IPS-11a (cell line): Measurements from ENCODE around the gene CNTNAP4.

ENCODE experiments used
- H3K4me3 ChIP-seq: one replicate; pipeline ENCODE4 v1.5.1; 2013; ENCODE audit warnings: low read depth, low read length, control low read depth

Gene CNTNAP4

DNA sequence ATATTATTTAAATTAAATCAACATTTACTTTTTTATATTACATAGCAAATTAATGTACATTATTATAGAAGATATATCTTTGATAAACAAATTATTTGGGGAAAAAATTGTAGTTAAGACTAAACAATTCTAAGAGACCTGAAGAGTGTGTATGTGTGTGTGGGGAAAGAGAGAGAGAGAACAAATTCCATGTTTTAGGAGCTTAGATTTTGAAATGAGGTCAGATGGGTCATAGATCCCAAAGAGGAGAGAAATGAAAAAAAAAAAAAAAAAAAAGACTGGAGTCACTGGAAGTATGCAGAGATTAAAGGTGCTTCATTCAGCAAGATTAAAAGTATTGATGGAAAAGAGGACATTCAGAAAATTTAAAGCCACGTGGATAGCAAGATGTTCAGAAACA is 206.8 kb downstream of the CNTNAP4 start:
- no peak overlapping the region for H3K4me3 ChIP-seq

DNA sequence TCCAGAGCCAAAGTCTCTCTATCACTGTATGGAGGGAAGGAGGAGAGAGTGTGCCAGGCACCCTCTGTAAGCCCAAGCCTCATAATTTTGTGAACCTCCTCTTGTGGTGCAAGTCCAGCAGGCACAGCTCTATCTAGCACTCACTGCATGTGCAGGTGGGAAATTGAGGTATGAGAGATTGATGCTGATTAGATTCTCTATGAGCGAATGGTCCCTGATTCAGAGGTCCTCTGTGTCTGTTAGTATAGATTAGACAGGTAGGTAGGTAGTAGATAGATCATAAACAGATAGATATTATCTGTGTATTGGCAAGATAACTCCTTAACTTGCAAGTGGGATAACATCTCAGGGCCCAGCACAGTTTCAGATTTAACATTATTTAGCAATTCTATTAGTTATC is 209.5 kb downstream of the CNTNAP4 start:
- no peak overlapping the region for H3K4me3 ChIP-seq

DNA sequence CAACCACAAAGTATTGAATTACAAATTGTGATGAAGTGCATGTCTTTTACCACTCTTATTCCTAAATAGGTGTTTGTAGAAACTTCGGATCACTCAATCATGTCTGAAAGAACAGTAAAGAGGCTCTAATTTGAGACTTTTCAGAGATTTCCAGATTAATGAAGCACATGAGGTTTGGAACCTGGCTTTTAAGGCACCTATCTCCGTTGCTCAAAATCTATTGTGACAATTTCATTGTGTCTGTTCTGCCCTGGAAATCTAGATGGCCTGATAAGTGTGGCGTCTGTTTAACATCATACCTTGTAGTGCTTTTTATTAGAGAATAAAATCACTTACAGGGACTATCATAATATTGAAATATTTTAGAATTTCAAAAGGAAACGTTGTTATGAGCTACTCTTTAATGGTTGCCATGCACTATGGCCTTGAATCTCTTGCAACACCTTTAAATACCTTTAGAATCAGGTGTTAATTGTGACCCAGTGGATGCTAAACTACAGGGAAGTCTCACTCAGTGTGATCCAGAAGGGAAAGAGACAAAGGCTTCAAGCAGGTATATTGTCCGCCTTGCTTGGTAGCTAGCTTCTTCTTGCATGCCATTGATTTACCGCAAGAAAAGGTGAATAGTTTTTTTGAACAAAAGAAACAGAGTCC is 210.3 kb downstream of the CNTNAP4 start:
- H3K4me3 ChIP-seq, result no peak overlapping the region

DNA sequence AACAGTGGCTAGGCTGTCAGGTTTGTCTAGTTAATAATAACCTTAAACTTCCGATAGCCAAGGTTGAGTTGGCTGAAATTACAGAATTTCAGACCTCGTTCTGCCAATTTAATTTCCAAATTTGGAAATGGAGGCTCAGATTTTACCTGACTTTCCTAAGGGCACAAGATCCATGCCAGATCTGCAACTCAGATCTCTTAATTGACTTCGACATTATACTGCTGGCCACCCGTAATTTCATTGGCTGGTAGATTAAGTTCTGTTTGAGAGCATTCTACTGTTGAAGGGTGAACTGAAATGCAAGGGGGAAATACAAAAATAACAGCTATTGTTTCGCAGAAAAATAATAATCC is 210.8 kb downstream of the CNTNAP4 start:
- H3K4me3 ChIP-seq, result no peak overlapping the region

DNA sequence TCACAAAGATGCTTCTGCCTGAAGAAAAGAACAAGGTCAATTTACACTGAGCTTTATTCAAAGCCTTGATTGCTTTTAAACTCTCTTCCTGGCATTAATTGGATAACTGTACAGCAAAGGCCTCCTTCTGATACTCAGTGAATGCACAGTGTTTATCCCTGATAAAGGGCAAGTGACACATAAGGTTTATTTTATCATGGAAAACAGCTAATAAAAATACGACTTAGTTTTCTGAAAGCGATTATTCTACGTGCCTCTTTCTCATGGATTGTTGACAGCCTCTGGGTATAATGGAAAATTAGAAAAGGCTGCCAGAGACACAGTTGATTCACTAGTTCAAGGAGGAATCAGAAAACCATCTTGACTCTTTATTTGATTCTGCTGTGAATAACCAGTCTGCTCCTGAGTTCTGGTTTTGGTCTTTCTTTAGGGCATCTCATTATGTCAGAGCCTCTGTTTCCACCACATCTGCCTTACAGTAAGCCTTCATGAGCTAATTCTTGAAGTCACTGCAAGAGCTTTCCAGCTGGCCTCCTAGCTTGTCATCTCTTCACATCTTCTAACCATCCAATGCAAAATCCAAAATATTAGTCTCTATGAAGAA is 212.9 kb downstream of the CNTNAP4 start:
- no peak overlapping the region for H3K4me3 ChIP-seq

DNA sequence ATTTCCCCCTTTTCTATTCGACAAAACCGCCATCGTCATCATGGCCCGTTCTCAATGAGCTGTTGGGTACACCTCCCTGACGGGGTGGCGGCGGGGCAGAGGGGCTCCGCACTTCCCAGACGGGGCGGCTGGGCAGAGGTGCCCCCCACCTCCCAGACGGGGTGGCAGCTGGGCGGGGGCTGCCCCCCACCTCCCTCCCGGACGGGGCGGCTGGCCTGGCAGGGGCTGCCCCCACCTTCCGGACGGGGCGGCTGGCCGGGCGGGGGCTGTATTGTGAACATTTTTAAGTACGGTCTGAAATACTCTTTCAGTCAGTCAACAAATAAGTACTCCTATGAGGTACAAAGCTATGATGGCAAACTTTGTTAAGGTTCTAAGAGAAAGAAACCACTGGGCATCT is 222.8 kb downstream of the CNTNAP4 start:
- H3K4me3 ChIP-seq, result no peak overlapping the region

DNA sequence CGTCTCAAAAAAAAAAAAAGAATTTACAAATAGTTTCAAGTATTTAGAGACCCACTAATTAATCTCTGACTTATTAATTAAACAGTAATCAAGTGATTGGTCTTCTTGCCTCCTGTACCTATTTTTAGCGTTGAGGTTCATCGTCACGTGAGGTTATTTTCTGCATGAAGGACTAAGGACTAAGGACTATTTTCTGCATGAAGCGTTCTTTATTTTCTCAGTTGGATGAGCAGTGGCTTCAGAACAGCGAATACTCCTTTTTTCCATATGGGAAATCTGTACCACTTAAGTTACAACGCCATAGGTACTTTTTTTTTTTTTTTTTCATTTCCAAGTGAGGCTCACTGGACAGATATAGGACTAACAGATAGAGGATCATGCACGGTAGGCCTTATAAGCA is 224.9 kb downstream of the CNTNAP4 start:
- H3K4me3 ChIP-seq, result no peak overlapping the region

DNA sequence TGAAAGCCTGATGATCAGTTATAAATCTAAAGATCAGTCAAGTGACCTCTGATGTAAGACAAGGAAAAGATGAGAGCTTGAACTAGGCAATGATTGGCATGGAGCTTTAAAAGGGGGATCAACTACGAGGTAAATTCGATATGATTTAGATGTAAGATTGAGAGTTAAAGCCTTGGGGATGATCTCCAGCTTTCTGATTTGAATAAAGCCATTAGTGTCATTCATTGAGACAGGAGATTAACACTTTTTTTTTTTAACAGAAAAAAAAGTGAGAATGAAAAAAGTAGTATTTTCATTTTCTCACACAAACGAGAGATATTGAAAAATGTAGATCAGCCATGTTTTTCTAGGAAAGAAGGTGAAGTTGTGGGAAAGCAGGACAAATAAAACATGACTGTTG is 225.4 kb downstream of the CNTNAP4 start:
- no peak overlapping the region for H3K4me3 ChIP-seq

DNA sequence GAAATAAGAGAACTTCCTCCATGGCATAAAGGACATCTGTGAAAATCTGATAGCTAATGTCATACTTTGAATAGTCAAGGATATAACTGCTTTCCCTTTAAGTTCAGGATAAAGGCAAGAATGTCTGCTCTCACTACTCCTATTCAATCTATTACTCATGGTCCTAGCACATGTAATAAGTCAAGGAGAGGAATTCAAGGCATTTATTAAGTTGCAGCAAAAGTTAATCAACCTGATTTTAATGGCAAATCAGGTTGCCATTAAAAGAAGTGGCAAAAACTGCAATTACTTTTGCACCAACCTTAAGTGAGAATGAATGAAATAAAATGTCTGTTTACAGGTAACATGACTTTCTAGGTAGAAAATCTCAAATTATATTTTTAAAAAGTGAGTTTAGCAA is 225.9 kb downstream of the CNTNAP4 start:
- no peak overlapping the region for H3K4me3 ChIP-seq

DNA sequence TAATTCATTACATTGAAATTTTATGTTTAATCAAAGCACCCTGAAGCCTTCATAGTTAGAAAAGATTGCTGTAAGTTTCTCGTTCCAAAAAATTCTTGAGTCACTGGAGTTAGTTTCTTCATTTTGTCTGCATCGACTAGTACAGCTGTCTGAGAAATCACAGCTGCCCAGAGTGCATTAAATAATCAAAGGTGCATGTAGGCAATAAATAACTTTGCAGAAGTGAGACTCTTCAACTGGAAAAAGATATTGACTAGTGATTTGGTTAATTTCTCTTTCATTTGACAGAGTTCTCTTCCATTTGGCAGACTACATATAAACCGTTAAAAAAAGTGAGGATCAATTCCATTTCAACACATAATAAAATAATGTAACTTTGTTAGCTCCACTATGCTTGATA is 234.0 kb downstream of the CNTNAP4 start:
- no peak overlapping the region for H3K4me3 ChIP-seq

DNA sequence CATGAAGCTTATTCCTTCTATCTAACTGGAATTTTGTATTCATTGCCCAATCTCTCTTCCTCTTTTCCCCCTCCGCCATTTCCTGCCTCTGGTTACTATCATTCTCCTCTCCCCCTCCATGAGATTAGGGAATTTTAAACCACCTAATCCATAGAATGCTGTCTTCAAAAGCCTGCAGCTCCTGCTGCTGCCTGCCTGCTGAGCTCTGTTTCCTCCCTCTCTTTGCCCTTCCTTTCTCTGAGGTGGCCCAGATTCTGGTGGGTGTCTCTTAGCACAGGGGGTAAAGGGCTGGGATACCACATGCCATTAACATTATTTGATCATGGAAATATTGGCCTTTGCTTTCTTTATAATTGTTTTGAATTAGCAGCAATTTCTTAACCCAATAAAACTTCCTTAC is 241.6 kb downstream of the CNTNAP4 start:
- H3K4me3 ChIP-seq, result no peak overlapping the region

DNA sequence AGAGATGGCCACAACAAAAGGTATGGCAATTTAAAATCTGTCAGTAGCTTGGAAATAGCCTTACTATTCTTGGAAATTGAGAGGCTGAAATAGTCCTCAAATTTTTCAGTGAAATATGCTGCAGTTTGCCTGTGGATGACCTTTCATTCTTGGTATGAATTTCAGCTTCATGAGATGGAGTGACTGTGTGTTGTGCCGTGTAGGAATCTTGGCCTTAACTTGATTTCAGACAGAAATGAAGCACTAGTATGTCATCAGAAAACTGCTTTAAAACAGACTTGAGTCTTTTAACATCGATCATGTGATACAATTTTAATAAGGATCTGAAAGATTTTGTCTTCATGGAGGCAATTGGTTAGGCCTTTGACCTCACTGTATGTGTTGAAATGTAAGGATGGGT is 247.2 kb downstream of the CNTNAP4 start:
- H3K4me3 ChIP-seq, result no peak overlapping the region

DNA sequence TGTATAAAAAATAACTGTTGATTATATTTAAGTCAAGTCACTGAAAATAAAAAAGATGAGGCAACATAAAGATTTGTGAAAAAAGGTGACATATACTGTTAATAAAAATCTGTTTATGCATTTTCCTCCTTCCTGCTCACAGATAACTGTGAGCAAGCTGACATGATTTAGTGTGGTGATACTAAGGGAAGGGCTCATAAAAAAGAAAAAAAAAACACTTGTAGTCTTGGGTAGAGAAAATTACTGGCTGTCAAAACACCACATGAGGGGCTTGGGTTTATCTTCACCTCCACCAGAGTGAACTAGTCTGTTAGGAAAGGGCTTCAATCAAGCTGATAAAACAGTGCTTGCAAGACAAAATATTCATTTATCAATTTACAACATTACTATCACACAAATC is 247.6 kb downstream of the CNTNAP4 start:
- no peak overlapping the region for H3K4me3 ChIP-seq

DNA sequence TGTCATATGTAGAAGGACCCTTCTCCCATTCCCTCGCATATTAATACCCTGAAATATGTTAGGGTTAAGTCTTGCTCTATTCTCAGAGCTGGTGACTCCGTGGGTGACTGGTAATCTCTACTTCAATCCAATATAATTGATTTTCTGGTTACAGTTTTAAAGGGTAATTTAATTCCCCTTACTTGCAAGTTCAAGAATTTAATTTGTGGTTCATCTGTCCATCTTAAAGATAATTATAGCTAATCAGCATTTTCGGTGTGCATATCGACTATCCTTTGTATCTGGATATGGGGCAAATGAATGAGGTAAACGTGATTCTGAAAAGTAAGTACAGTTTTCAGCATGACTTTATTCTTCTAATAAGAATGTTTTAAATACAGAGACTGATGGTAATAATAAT is 250.0 kb downstream of the CNTNAP4 start:
- H3K4me3 ChIP-seq, result no peak overlapping the region

DNA sequence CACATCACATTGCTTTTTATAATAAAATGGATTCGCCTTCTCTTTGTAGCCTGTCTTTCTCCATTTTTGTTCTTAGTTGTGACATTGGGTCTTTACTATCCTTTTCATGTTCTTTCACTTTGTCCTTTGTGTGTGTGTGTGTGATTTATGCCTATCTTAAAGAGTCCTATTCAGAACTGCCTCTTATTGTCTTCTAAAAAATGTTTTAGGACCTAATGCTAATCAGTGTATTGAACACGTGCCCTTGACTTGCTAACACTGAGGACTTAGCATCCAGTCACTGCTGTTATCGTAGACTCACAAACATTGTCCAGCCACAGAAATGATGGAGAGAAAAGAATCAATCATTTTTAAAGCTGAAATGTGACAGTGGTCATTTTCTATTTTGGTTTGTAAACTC is 251.9 kb downstream of the CNTNAP4 start:
- no peak overlapping the region for H3K4me3 ChIP-seq

DNA sequence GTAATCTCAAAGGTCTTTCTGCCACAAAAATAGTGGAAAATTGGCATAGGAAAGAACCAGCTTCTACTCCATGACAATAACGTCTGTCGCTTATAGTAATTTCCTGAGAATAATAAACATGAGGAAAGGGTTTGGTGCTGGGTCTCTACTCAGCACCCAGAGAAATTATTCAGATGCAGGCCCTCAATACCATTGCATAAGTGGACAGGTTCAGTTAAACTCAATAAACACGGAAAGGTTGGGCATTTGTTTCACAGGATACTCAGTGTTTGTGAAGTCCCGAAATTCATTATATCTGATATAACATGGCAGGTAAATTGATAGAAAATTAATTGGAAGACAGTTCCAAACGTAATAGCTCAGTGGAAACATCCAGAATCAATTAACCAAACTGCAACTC is 254.0 kb downstream of the CNTNAP4 start:
- H3K4me3 ChIP-seq, result no peak overlapping the region

DNA sequence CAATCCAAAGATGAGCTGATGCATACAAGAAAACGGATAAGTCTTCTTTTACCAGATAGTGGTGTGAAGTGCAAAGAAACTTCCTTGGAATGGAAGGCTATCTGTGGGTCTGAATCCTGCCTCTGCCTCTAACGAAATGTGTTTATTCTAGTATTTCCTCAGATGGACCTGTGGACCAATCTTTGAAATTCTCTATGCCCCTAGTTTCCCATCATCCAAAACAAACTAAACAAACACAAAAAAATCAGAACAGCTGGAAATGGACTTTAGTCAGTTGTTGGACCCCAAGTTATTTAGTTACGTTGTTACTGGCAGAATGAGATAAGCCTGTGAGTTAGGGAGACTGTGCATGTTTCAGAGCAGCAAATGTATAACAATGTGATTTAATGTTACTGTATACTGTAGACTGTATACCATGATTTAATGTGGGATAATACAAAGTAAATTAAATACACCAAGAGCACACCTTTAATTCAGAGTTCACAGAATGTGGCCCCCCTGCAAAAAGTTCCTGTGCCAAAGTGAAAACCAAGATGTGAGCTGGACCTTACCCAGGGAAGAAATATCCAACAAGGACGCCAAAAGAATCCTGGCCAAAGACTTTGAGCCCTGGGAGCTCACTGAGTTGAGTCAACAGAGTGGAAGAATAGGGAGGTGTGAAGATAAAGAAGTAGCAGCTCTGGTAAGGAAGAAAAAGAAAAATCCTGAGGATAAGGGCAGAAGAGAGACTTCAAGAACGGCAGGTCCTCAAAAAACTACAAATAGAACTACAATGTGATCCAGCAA is 255.2 kb downstream of the CNTNAP4 start:
- no peak overlapping the region for H3K4me3 ChIP-seq

DNA sequence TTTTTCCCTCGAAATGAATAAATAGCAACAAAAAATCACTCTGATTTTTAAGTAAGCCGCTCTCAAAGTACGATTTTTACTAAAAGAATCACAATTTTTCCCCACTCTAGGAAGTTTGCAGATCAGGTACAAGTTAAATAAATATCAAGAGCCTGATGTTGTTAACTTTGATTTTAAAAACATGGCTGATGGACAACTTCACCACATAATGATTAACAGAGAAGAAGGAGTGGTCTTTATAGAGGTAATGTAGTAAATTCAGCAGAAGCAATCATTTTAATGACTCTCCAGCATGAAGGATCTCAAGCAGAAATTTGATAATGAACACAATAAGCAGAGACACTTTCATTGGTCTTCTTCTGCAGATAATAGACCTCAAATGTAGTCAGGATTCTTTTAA is 262.4 kb downstream of the CNTNAP4 start:
- no peak overlapping the region for H3K4me3 ChIP-seq

DNA sequence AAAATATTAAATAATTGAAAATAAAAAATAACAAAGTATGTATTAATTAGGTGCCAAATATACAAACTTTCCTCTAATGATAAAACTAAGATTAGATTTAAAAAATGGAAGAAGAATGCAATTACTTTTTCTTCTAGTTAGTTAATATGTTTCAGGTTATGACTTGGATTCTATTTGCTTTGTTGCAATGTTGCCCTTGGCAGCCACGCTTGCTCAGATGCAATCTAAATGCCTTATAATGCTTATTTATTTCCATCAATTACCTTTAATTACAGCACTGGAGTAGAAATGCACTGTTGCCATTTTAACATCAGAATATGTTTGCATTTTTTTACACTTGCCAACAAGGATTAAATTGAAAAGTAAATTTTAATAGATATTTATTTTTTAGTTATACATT is 263.9 kb downstream of the CNTNAP4 start:
- no peak overlapping the region for H3K4me3 ChIP-seq

DNA sequence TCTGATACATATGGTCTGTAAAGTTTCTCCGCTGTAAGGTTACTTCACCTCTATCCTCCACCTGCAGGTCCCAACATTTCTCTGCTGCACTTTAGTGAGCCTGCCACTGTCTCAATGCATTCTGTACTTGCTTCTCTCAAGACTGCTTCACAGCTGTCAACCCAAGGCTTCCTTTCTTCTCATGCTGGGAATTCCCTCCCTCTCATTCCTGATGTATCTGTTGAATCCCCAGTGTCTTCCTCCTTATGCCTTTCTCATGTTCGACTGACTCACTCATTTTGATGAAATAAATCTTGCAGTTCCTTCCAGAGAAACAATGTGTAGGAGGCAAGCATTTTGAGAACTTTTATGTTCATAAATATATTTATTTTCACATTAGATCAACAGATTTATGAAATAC is 288.3 kb downstream of the CNTNAP4 start:
- H3K4me3 ChIP-seq, result no peak overlapping the region

DNA sequence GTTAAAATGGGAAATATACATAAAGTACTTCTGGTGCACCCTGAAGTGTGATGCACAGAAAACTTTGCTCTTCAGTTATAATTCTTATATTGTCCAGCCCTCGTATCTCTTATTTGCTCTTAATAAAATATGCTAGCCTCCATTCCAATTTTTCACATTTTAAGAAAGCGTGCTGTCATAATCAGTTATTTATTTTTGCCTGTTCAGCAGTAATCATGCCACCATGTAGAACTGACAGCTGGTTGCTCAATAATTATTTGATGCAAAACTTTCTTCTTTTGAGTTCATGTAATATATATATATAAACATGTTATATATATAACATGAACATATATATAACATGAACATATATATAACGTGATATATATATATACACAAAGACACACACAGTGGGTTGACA is 294.6 kb downstream of the CNTNAP4 start:
- no peak overlapping the region for H3K4me3 ChIP-seq

DNA sequence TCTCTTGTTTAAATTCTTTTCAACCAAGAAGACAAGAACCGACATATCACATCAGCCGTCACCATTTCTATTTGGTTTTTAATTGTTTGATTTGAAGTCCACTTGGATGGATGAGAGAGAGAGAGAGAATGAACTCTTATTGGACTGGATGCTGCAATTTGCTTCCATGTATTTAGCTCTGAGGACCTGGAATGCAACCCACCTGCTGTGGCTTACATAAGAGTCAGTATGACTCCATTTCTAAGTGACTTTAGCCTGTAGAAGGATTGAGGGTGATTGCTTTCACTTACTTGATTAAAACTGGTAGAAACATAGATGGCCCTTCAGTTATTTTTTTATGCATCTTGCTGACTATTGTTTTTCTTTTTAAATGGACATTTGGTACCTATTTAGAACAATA is 296.1 kb downstream of the CNTNAP4 start:
- no peak overlapping the region for H3K4me3 ChIP-seq

DNA sequence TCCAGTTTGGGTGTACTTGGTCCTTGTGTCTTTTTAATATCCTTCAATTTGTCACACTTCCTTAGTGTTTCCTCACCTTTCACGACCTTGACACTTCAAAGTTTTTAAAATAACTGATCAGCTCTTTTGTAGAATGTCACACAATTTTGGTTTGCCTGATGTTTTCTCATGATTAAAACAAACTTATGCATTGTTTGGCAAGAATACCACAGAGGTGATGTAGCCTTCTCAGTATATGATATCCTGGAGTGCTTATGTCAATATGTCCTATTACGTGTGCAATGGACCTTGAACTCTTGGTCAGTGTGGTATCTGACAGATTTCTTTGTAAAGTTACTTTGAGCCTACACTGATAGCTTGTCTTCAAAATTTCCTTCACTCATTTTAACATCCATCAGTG is 297.4 kb downstream of the CNTNAP4 start:
- H3K4me3 ChIP-seq, result no peak overlapping the region
